Retinal pigment epithelial cell (primary cell): ENCODE measurements around the gene SLC41A3.

Experiments used
- DNase-seq: peaks from one replicate; pipeline ENCODE4 v3.0.0-alpha.2; 2010; ENCODE audit warnings: low read depth
- H3K4me3 ChIP-seq: 2 replicates; pipeline ENCODE4 v1.5.1; 2011; ENCODE audit warnings: mild to moderate bottlenecking, low read length, control low read depth, moderate library complexity
- CTCF ChIP-seq: conservative IDR thresholded peaks from 2 replicates; pipeline ENCODE4 v1.5.1; 2011; ENCODE audit warnings: low read depth, low read length, control low read depth, inconsistent platforms

Gene SLC41A3

GRCh38 chr3:126087552-126088175 lies 3.7 kb upstream of the SLC41A3 start:
- DNase-seq: no peak
- no peak for TF ChIP-seq CTCF
- H3K4me3 ChIP-seq: no peak overlapping the region

- no peak for TF ChIP-seq CTCF
- H3K4me3 ChIP-seq: no peak overlapping the region
- DNase-seq: no peak
Measured at GRCh38 chr3:126085841-126086240, 1.9 kb upstream of the SLC41A3 start.

- DNase-seq: no peak
- no peak overlapping the region for H3K4me3 ChIP-seq
- TF ChIP-seq CTCF: no peak
Measured at GRCh38 chr3:126085276-126085675, 1.4 kb upstream of the SLC41A3 start.

- H3K4me3 ChIP-seq: peak overlapping the region; percentile 56
- no peak for TF ChIP-seq CTCF
- no peak for DNase-seq
Measured at GRCh38 chr3:126084768-126085180, 850 bp upstream of the SLC41A3 start.

GRCh38 chr3:126083511-126083912 lies 412 bp downstream of the SLC41A3 start:
- peak overlapping the region; percentile 56 for H3K4me3 ChIP-seq
- no peak for DNase-seq
- TF ChIP-seq CTCF: no peak

- H3K4me3 ChIP-seq: peak overlapping the region; percentile 56
- DNase-seq: no peak
Measured at GRCh38 chr3:126083138-126083445, 832 bp downstream of the SLC41A3 start.

More at GRCh38 chr3:126083138-126083445, 832 bp downstream of the SLC41A3 start:
- TF ChIP-seq CTCF: no peak
